H9 (cell line): Measurements from ENCODE around the gene MLPH. TPM values are rescaled to one million over a fixed set of nuclear protein-coding genes. Genes with fewer than 3 reads are reported as not detected.

ENCODE experiments used
- DNase-seq: peaks from one replicate; pipeline ENCODE4 v3.0.0-alpha.2; 2017
- H2AFZ ChIP-seq: one replicate; pipeline ENCODE4 v1.6.1; 2013; ENCODE audit warnings: mild to moderate bottlenecking, low read length, control low read depth, moderate library complexity
- H2AK5ac ChIP-seq: 2 replicates; pipeline ENCODE4 v1.6.1; 2013; ENCODE audit warnings: low read length, control low read depth, mixed read lengths; ENCODE audit not compliant: insufficient read length
- H2BK120ac ChIP-seq: one replicate; pipeline ENCODE4 v1.6.1; 2013; ENCODE audit warnings: low read depth, mild to moderate bottlenecking, low read length, control low read depth, inconsistent platforms; ENCODE audit not compliant: poor library complexity, severe bottlenecking
- H2BK12ac ChIP-seq: 2 replicates; pipeline ENCODE4 v1.6.1; 2013; ENCODE audit warnings: low read length, control low read depth, mixed read lengths, low read depth; ENCODE audit not compliant: insufficient read length
- H2BK15ac ChIP-seq: 2 replicates; pipeline ENCODE4 v1.6.1; 2013; ENCODE audit warnings: low read depth, low read length, control low read depth
- H2BK20ac ChIP-seq: one replicate; pipeline ENCODE4 v1.6.1; 2013; ENCODE audit warnings: low read depth, mild to moderate bottlenecking, low read length, control low read depth, inconsistent platforms; ENCODE audit not compliant: poor library complexity, severe bottlenecking
- H2BK5ac ChIP-seq: 2 replicates; pipeline ENCODE4 v1.6.1; 2013; ENCODE audit warnings: low read length, control low read depth, mixed read lengths; ENCODE audit not compliant: insufficient read length
- H3K14ac ChIP-seq: 2 replicates; pipeline ENCODE4 v1.6.1; 2013; ENCODE audit warnings: low read length, control low read depth; ENCODE audit not compliant: insufficient read depth
- H3K18ac ChIP-seq: 2 replicates; pipeline ENCODE4 v1.6.1; 2013; ENCODE audit warnings: low read depth, mild to moderate bottlenecking, mixed read lengths, low read length, control low read depth; ENCODE audit not compliant: insufficient read length
- H3K23ac ChIP-seq: 2 replicates; pipeline ENCODE4 v1.6.1; 2013; ENCODE audit warnings: low read length, control low read depth, mixed read lengths, low read depth; ENCODE audit not compliant: insufficient read length
- H3K23me2 ChIP-seq: 2 replicates; pipeline ENCODE4 v1.6.1; 2013; ENCODE audit warnings: low read depth, mild to moderate bottlenecking, mixed read lengths, low read length, control low read depth; ENCODE audit not compliant: insufficient read length, poor library complexity, severe bottlenecking
- H3K27ac ChIP-seq: 2 replicates; pipeline ENCODE4 v1.5.1; 2013; ENCODE audit warnings: low read length, control low read depth, mixed read lengths, low read depth; ENCODE audit not compliant: insufficient read length
- H3K27me3 ChIP-seq: 2 replicates; pipeline ENCODE4 v1.6.1; 2013; ENCODE audit warnings: low read length, control low read depth, inconsistent platforms; ENCODE audit not compliant: insufficient read depth
- H3K4ac ChIP-seq: 2 replicates; pipeline ENCODE4 v1.6.1; 2013; ENCODE audit warnings: low read depth, mild to moderate bottlenecking, control low read depth, inconsistent platforms, low read length, moderate library complexity
- H3K4me1 ChIP-seq: 2 replicates; pipeline ENCODE4 v1.6.1; 2013; ENCODE audit warnings: low read length, control low read depth, inconsistent platforms; ENCODE audit not compliant: insufficient read depth
- H3K4me2 ChIP-seq: 2 replicates; pipeline ENCODE4 v1.6.1; 2013; ENCODE audit warnings: low read length, control low read depth, mixed read lengths; ENCODE audit not compliant: insufficient read length, insufficient read depth
- H3K56ac ChIP-seq: 2 replicates; pipeline ENCODE4 v1.6.1; 2013; ENCODE audit warnings: low read depth, mild to moderate bottlenecking, mixed read lengths, low read length, control low read depth; ENCODE audit not compliant: insufficient read length
- H3K79me1 ChIP-seq: 2 replicates; pipeline ENCODE4 v1.6.1; 2013; ENCODE audit warnings: low read depth, mild to moderate bottlenecking, moderate library complexity, low read length, control low read depth, inconsistent platforms; ENCODE audit not compliant: insufficient read depth, poor library complexity, severe bottlenecking
- H3K79me2 ChIP-seq: 2 replicates; pipeline ENCODE4 v1.6.1; 2013; ENCODE audit warnings: low read length, control low read depth, inconsistent platforms; ENCODE audit not compliant: insufficient read depth
- H3K9ac ChIP-seq: 2 replicates; pipeline ENCODE4 v1.6.1; 2013; ENCODE audit warnings: low read length, control low read depth, mixed read lengths; ENCODE audit not compliant: insufficient read length; ENCODE audit errors: extremely low read depth
- H3K9me3 ChIP-seq: one replicate; pipeline ENCODE4 v1.6.1; 2013; ENCODE audit warnings: low read depth, low read length, inconsistent platforms; ENCODE audit not compliant: control insufficient read depth
- H3T11ph ChIP-seq: one replicate; pipeline ENCODE4 v1.6.1; 2013; ENCODE audit warnings: mild to moderate bottlenecking, low read length, control low read depth, inconsistent platforms
- H4K20me1 ChIP-seq: one replicate; pipeline ENCODE4 v1.6.1; 2013; ENCODE audit not compliant: control insufficient read depth, insufficient read length, insufficient read depth
- H4K5ac ChIP-seq: 2 replicates; pipeline ENCODE4 v1.6.1; 2013; ENCODE audit warnings: low read depth, mild to moderate bottlenecking, mixed read lengths, low read length, control low read depth; ENCODE audit not compliant: insufficient read length
- H4K8ac ChIP-seq: replicated peaks from 2 replicates; pipeline ENCODE4 v1.6.1; 2013; ENCODE audit warnings: low read length, control low read depth, mixed read lengths, low read depth; ENCODE audit not compliant: insufficient read length
- H4K91ac ChIP-seq: 2 replicates; pipeline ENCODE4 v1.6.1; 2013; ENCODE audit warnings: low read depth, mild to moderate bottlenecking, moderate library complexity, mixed read lengths, low read length, control low read depth; ENCODE audit not compliant: insufficient read length
- H3K27ac Mint-ChIP-seq, 3 experiments: 2 replicates in 2 of 3; 3 replicates in 1 of 3; pipeline ENCODE4 v1.8.0; 2020 to 2021; ENCODE audit warnings: mixed read lengths in 3 of 3, mild to moderate bottlenecking in 1 of 3, moderate library complexity in 1 of 3
- H3K27me3 Mint-ChIP-seq: 2 replicates; pipeline ENCODE4 v1.8.0; 2021; ENCODE audit warnings: low read depth, mild to moderate bottlenecking, moderate library complexity, mixed read lengths
- H3K36me3 Mint-ChIP-seq, 3 experiments: 2 replicates in 2 of 3; 3 replicates in 1 of 3; pipeline ENCODE4 v1.8.0; 2020 to 2021; ENCODE audit warnings: low read depth in 3 of 3, mixed read lengths in 3 of 3; ENCODE audit not compliant: insufficient read depth in 1 of 3
- H3K4me1 Mint-ChIP-seq, 2 experiments: 2 replicates each; pipeline ENCODE4 v1.8.0; 2020; ENCODE audit warnings: mixed read lengths in 2 of 2
- H3K4me3 Mint-ChIP-seq, 2 experiments: 2 replicates in 1 of 2; 3 replicates in 1 of 2; pipeline ENCODE4 v1.8.0; 2020 to 2021; ENCODE audit warnings: mild to moderate bottlenecking in 2 of 2, mixed read lengths in 2 of 2, moderate library complexity in 1 of 2
- H3K9me3 Mint-ChIP-seq, 2 experiments: 2 replicates in 1 of 2; 3 replicates in 1 of 2; pipeline ENCODE4 v1.8.0; 2020; ENCODE audit warnings: mild to moderate bottlenecking in 2 of 2, mixed read lengths in 2 of 2, moderate library complexity in 1 of 2
- CTCF ChIP-seq: fragments of 200-600 bp; sonication (generic); conservative IDR thresholded peaks from 3 replicates; pipeline ENCODE4 v1.8.0; 2021; ENCODE audit warnings: antibody characterized with exemption, mild to moderate bottlenecking
- WGBS: extraction: QIAGEN DNeasy Blood & Tissue Kit; methylation state at CpG from one replicate; pipeline ENCODE4 v1.1.7; 2013; ENCODE audit warnings: missing lambda C conversion rate, low lambda C conversion rate, mixed read lengths; ENCODE audit not compliant: insufficient read length; ENCODE audit errors: extremely low coverage; 5-methylcytosine and 5-hydroxymethylcytosine counted together
- total RNA-seq: library from RNA; stranded (reverse); gene quantifications from 2 replicates; pipeline ENCODE4 v1.2.1, GENCODE V29; 2021

Gene MLPH
- total RNA-seq, 1 experiment from 2014 or later = 3.4 TPM

DNA sequence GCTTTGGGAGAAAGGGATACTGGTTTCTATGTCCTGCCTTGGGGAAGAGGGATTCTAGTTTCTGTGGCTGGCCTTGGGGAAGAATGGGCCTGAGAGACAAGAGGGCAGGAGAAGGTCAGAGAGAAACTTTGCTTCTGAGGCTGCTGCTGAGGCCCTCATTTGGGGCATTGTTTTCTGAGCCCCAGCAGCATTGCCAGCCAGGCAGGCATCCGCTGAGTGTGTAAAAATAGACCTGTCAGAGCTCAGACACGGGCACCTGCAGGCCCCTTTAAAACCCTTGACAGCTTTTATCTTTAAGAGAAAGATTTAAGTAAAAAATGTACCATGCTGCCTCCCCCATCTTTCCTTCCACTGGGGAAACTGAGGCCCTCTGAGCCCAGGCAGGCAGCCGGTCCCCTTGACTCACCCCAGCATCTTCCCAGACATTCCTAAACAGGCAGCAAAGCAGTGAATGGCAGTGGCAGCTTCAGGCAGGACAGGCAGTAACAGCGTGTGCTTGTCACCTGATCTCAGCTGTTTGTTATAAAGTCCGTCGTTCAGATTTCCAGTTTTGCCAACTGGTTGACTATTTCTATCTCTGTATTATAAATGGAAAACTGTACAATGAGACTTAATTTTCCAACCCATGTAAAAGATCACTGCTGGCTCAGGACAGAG lies 27.6 kb downstream of the MLPH start:
- no peak overlapping the region for H3T11ph ChIP-seq
- H3K9me3 Mint-ChIP-seq = peaks cover 0 to 3% of the 10 kb centered on the region in 2 experiments; a peak in 2 of 5 replicates

More for the DNA sequence above, 27.6 kb downstream of the MLPH start:
- no peak overlapping the region for H4K5ac ChIP-seq
- H3K14ac ChIP-seq = no peak overlapping the region
- Mint-ChIP-seq H3K27ac (no peak overlapping the region), H3K4me1 (peaks cover 3% of the 10 kb centered on the region in 2 experiments; a peak in 2 of 4 replicates), H3K4me3 (no peak overlapping the region), H3K27me3 (peaks cover 4% of the 10 kb centered on the region; the same call in 1 of the 2 replicates), H3K36me3 (no peaks in the 10 kb centered on the region)
- DNase-seq = no peak
- H3K4me2 ChIP-seq = no peak overlapping the region
- H3K27me3 ChIP-seq = no peaks in the 10 kb centered on the region
- no peak overlapping the region for H2AK5ac ChIP-seq
- H2BK5ac ChIP-seq = no peak overlapping the region
- H2BK120ac ChIP-seq = no peak overlapping the region
- no peaks in the 10 kb centered on the region for H3K23me2 ChIP-seq
- no peak overlapping the region for H2BK12ac ChIP-seq
- no peak overlapping the region for H3K9ac ChIP-seq
- no CpG with 5 or more reads among the region's 6 CpGs for WGBS
- no peak overlapping the region for H3K18ac ChIP-seq
- no peaks in the 10 kb centered on the region for H3K4me1 ChIP-seq
- no peaks in the 10 kb centered on the region for H3K79me2 ChIP-seq
- H3K4ac ChIP-seq = no peak overlapping the region
- no peak overlapping the region for H2AFZ ChIP-seq
- H4K91ac ChIP-seq = no peak overlapping the region
- TF ChIP-seq CTCF = no peak
- H3K79me1 ChIP-seq = no peaks in the 10 kb centered on the region
- no peak overlapping the region for H2BK20ac ChIP-seq
- H3K27ac ChIP-seq = no peak overlapping the region
- no peak overlapping the region for H3K23ac ChIP-seq
- H2BK15ac ChIP-seq = no peak overlapping the region
- no peak overlapping the region for H3K56ac ChIP-seq
- no peaks in the 10 kb centered on the region for H3K9me3 ChIP-seq
- no peaks in the 10 kb centered on the region for H4K20me1 ChIP-seq
- no peak overlapping the region for H4K8ac ChIP-seq
